KOPT-K1 (cell line): ENCODE results near the gene SPINT1.

ENCODE experiments used
- H3K27ac ChIP-seq: fragments of 200-600 bp; sonication (generic); 2 replicates; pipeline ENCODE4 v1.5.1; 2016; ENCODE audit warnings: antibody characterized with exemption, mild to moderate bottlenecking, low read depth, low read length; ENCODE audit not compliant: poor library complexity, severe bottlenecking
- H3K36me3 ChIP-seq: fragments of 200-600 bp; sonication (generic); 2 replicates; pipeline ENCODE4 v1.5.1; 2017; ENCODE audit warnings: antibody characterized with exemption, mild to moderate bottlenecking, low read length, moderate library complexity; ENCODE audit not compliant: insufficient read depth
- H3K9me3 ChIP-seq: fragments of 200-600 bp; sonication (generic); 2 replicates; pipeline ENCODE4 v1.5.1; 2017; ENCODE audit warnings: antibody characterized with exemption, low read length, mild to moderate bottlenecking; ENCODE audit not compliant: insufficient read depth, poor library complexity, severe bottlenecking

Gene SPINT1

DNA sequence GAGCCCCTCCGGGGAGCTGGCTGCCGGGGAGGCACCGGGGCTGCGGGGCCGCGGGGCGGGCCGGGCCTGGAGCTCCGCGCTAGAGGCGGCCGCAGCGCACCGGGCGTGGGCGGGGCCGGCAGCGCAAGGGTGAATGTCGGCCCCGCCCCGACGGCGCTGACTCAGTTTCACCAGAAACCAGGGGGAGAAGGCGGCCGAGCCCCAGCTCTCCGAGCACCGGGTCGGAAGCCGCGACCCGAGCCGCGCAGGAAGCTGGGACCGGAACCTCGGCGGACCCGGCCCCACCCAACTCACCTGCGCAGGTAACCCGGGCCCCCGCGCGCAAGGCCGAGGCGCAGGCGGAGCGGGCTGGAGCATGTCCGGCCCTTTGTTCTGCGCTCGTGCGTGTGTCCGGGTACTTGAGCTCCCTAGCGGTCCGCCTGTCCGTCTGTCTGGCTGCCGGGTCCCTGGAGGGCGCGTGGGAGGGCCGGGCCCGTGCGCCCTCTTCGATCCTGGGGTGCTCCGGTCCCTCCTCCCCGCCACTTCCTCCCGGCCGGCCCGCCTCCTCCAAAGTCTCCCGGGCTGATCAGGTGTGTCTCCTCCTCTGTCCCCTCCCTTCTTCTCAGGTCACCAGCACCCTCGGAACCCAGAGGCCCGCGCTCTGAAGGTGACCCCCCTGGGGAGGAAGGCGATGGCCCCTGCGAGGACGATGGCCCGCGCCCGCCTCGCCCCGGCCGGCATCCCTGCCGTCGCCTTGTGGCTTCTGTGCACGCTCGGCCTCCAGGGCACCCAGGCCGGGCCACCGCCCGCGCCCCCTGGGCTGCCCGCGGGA is at the start of gene SPINT1:
SPINT1 (plus strand) TSS at position 164 of the 811 bp plus-strand sequence; CDS start at position 671, 507 bp downstream.
- no peaks in the 10 kb centered on the region for H3K9me3 ChIP-seq
- no peak within 1 kb of the TSS for H3K27ac ChIP-seq
- H3K36me3 ChIP-seq, result no peaks in the 10 kb centered on the region

DNA sequence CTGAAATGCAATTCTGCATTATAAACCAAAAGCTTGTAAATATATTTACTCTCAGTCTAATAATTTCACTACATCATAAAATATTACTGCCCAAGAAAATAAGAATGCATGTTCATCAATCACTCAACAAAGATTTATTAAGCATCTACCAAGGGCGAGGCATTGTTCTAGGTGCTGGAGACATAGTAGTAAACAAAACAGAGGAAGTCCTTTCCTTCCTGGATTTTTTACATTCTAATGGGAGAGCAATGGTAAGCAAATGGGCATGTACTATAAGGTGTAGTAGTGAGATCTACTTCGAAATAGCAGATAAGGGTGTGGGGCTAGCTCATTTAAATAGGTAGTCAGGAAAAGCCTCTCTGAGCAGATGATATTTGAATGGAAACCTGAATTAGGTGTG is 47.8 kb upstream of the SPINT1 start:
- Histone ChIP-seq H3K27ac (no peak overlapping the region), H3K9me3 (no peaks in the 10 kb centered on the region), H3K36me3 (0 out of 2 replicates have a peak, but pooled peaks cover 5% of the 10 kb centered on the region)

DNA sequence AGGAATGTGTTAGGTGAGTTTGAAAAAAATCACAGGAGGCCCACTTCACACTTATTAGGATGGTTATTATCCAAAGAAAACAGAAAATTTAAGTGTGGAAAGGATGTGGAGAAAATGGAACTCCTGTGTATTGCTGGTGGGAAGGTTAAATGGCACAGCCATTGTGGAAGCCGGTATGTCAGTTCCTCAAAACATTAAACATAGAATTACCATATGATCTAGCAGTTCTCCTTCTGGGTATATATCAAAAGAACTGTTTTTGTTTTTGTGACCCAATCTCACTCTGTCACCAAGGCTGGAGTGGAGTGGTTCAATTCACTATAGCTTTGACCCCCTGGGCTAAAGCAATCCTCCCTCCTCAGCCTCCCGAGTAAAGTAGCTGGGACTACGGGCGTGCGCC is 47.3 kb upstream of the SPINT1 start:
- Histone ChIP-seq H3K27ac (no peak overlapping the region), H3K36me3 (0 out of 2 replicates have a peak, but pooled peaks cover 5% of the 10 kb centered on the region), H3K9me3 (no peaks in the 10 kb centered on the region)

GRCh38 chr15:40799523-40799922 is 44.3 kb upstream of the SPINT1 start:
- Histone ChIP-seq H3K27ac (no peak overlapping the region), H3K9me3 (no peaks in the 10 kb centered on the region), H3K36me3 (0 out of 2 replicates have a peak, but pooled peaks cover 9% of the 10 kb centered on the region)

DNA sequence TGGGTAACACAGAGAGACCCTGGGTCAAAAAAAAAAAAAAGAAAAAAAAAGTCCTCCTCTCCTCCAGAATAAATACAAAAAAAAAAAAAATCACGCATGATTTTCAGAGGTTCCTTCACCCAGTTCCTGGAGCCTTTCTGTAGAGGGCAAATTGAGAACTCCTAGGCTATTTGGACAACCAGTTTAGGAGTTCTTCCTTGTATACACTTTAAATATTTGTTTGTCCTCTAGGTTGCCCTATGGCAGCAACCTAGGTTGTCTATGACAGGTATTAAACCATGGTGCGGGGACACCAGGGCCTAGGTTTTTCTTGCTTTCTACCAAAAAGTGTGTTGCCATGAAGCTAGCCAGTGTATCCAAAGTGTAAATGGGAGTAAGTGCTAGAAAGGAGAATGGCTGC is 40.8 kb upstream of the SPINT1 start:
- Histone ChIP-seq H3K9me3 (no peaks in the 10 kb centered on the region), H3K27ac (no peak overlapping the region), H3K36me3 (0 out of 2 replicates have a peak, but pooled peaks cover 9% of the 10 kb centered on the region)

DNA sequence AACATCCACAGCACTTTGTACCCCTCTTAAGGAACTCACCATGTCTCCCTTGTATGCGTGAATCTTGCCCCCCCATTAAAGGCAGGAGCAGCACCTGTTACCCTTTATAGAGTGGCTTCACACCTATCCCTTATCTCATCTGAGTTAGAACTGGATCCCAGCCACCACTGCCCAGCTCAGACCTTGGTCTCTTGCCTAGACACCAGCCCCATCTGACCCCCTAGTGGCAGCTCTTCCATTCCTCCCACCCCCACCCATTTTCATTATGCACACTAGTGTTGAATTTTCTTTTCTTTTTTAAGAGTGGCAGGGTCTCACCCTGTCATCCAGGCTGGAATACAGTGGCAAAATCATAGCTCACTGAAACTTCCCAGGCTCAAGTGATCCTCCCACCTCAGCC is 40.2 kb upstream of the SPINT1 start:
- Histone ChIP-seq H3K36me3 (0 out of 2 replicates have a peak, but pooled peaks cover 9% of the 10 kb centered on the region), H3K27ac (no peak overlapping the region), H3K9me3 (no peaks in the 10 kb centered on the region)

DNA sequence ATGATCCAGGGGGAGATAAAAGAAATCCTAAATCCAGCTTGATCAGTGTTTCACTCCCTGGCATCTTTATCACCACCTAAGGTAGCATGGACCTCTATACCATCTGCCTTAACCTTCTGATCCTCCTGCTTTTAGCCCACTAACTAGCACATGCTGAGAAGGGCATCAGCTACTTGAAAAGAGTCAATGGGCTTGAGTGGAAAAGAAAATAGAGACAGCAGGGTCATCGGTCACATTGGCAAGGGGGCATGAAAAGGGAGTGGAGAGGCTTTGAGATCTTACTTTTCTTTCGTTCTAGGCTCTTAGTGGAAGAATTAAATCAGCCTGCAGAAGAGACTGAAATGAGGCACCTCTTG is 37.2 kb upstream of the SPINT1 start:
- peak overlapping the region; percentile 92 for H3K27ac ChIP-seq

DNA sequence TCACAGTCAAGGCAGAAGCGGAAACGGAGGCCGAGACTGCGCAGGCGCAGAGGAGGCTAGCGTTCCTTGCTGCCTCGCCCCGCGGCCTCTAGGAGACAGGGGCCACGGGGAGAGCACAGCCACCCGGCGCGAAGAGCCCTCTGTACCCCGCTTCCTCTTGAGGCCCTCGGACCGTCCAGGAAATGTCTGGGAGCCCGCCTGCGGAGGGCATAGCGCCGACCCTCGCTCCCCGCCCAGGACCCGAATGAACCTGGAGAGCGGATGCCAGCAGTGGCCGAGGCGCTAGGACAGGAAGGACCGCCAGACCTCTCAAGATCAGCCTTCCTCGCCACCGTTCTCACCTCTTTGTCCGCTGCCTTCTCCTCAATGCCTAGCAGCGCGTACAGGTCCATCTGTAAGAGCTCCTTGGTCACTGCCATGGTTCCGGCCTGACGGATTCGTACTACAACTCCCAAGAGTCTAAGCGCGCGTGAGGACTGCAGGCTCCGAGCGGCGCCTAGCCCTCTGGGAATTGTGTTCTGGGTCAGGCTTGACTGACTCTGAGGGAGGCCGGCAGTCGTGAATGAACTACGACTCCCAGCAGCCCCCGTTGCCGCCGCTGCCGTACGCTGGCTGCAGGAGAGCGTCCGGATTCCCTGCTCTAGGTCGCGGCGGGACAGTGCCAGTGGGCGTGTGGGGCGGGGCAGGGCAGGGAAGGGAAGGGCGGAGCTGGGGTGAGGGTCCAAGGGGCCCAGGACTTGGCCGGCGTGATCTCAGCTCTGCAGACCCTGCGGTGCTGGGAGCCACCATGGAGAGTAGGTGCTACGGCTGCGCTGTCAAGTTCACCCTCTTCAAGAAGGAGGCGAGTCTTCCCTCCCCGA is 36.6 kb upstream of the SPINT1 start, which contains the start of the genes DNAJC17 and ZFYVE19:
DNAJC17 (minus strand) TSS at position 446 of the 860 bp plus-strand sequence; CDS start at position 419, 27 bp downstream.
ZFYVE19 (plus strand) TSS at position 62 of the 860 bp plus-strand sequence; CDS start at position 563, 501 bp downstream.
- H3K36me3 ChIP-seq, result peaks cover 32% of the 10 kb centered on the region; the same call in 1 of the 2 replicates
- H3K27ac ChIP-seq, result peak within 1 kb of the TSS; percentile 92
- H3K9me3 ChIP-seq, result no peaks in the 10 kb centered on the region

More for the DNA sequence above, 37.2 kb upstream of the SPINT1 start:
- Histone ChIP-seq H3K36me3 (peaks cover 27% of the 10 kb centered on the region; the same call in 1 of the 2 replicates), H3K9me3 (no peaks in the 10 kb centered on the region)

DNA sequence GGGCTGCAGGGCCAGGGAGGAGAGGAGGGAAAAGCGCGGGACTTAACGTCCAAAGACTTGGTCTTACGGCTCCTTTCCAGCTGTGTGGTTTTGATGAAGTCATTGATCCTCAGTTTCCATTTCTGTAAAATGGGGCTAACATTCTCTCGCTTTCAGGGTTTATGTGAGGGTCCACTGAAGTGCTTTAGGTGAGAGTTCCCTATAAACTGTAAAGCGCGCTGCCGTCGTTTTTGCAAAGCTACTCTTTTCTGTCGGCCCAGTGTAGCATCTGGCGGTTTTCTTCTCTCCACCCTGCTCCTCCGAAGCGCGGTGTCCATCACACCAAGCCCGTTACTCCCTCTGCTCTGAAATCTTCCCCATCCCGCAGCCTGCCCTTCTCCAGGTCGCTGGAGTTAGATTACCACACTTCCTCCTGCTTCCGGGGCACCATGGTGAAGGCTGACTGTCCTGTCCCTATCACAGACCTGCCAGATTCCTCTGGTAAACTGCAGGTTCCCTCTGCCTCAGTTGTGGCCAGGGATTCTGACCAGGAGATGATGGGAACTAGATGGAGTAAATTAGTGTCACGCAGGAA is 35.9 kb upstream of the SPINT1 start:
- H3K9me3 ChIP-seq, result no peaks in the 10 kb centered on the region
- H3K27ac ChIP-seq, result peak overlapping the region; percentile 92
- H3K36me3 ChIP-seq, result peaks cover 36% of the 10 kb centered on the region; the same call in 1 of the 2 replicates

DNA sequence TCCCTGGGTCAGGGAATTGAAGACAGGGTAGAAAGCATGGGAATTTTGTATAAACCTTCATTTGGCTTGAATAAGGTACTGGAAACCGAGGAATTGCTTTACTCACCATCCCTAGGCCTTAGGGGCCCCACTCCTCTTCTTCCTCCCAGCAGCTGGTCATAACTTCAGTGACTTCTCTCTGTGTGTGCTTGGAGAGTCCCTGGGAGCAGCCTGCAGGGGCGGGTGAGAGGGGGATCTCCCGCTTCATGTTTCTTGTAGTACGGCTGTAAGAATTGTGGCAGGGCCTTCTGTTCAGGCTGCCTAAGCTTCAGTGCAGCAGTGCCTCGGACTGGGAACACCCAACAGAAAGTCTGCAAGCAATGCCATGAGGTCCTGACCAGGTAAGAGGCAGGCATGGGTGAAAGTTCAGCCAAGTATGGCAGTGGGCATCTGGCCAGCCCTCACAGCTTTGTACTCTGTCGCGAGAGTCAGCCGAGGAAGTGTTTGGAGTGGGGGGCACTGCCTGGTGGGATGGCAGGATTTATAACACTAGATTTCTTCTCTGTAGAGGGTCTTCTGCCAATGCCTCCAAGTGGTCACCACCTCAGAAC is 34.9 kb upstream of the SPINT1 start:
- Histone ChIP-seq H3K27ac (no peak overlapping the region), H3K36me3 (peaks cover 42% of the 10 kb centered on the region; the same call in 1 of the 2 replicates), H3K9me3 (no peaks in the 10 kb centered on the region)

GRCh38 chr15:40812721-40813425 is 31.0 kb upstream of the SPINT1 start:
- Histone ChIP-seq H3K36me3 (peaks cover 48% of the 10 kb centered on the region; the same call in 1 of the 2 replicates), H3K27ac (no peak overlapping the region), H3K9me3 (no peaks in the 10 kb centered on the region)

GRCh38 chr15:40815042-40815698 is 28.7 kb upstream of the SPINT1 start:
- no peaks in the 10 kb centered on the region for H3K9me3 ChIP-seq
- peaks cover 40% of the 10 kb centered on the region; the same call in 1 of the 2 replicates for H3K36me3 ChIP-seq
- H3K27ac ChIP-seq, result no peak overlapping the region

DNA sequence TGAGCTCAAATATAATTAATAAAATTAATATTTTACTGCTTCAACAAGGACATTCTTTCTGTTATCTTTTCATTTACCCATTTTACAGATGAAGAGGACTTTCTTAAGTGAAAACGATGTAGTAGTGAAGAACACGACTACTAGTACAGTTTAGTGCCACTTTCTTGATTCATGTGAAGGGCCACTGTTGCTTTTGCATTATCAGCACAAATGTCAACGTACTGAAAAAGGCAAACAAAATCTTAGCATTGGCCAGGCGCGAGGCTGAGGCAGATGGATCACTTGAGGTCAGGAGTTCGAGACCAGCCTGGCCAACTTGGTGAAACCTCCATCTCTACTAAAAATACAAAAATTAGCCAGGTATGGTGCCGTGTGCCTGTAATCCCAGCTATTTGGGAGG is 24.8 kb upstream of the SPINT1 start:
- Histone ChIP-seq H3K36me3 (peaks cover 5% of the 10 kb centered on the region; the same call in 1 of the 2 replicates), H3K27ac (no peak overlapping the region), H3K9me3 (no peaks in the 10 kb centered on the region)
